Measurements from ENCODE around the gene PRPF19. TPM values are rescaled to one million over a fixed set of nuclear protein-coding genes. Genes with fewer than 3 reads are reported as not detected.

The PRPF19 gene
- total and polyA plus RNA-seq, 2 of the 13 experiments (the other 11 are each of a cell fraction or from before 2014, with no cell fraction given), result 27.4 to 91.1 TPM

- TF ChIP-seq, protein P1, sequence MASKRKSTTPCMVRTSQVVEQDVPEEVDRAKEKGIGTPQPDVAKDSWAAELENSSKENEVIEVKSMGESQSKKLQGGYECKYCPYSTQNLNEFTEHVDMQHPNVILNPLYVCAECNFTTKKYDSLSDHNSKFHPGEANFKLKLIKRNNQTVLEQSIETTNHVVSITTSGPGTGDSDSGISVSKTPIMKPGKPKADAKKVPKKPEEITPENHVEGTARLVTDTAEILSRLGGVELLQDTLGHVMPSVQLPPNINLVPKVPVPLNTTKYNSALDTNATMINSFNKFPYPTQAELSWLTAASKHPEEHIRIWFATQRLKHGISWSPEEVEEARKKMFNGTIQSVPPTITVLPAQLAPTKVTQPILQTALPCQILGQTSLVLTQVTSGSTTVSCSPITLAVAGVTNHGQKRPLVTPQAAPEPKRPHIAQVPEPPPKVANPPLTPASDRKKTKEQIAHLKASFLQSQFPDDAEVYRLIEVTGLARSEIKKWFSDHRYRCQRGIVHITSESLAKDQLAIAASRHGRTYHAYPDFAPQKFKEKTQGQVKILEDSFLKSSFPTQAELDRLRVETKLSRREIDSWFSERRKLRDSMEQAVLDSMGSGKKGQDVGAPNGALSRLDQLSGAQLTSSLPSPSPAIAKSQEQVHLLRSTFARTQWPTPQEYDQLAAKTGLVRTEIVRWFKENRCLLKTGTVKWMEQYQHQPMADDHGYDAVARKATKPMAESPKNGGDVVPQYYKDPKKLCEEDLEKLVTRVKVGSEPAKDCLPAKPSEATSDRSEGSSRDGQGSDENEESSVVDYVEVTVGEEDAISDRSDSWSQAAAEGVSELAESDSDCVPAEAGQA (IDR thresholded peaks at IDR 0.05; ENCODE audit: low read depth), result no peak
- TF ChIP-seq, protein P1 (CRISPR knock-in tag; IDR thresholded peaks at IDR 0.05; ENCODE audit: borderline replicate concordance), result no peak
- peak; percentile 86; the same call in 1 of the 2 replicates for TF ChIP-seq RXRA (CRISPR knock-in tag; IDR thresholded peaks at IDR 0.05)
- peak; percentile 100 for TF ChIP-seq ARID5B (CRISPR knock-in tag; IDR thresholded peaks at IDR 0.05)
- peak; percentile 92 for TF ChIP-seq ZNF605 (CRISPR knock-in tag; IDR thresholded peaks at IDR 0.05)
- TF ChIP-seq ZFP1 (CRISPR knock-in tag; IDR thresholded peaks at IDR 0.05), result peak; percentile 90
- no peak for TF ChIP-seq RBFOX2 (IDR thresholded peaks at IDR 0.05; ENCODE audit: low read depth, low read length)
- TF ChIP-seq ATF2 (CRISPR knock-in tag; IDR thresholded peaks at IDR 0.05), result peak; percentile 86; the same call in 1 of the 2 replicates
- TF ChIP-seq PHB2 (IDR thresholded peaks at IDR 0.05; ENCODE audit: partially characterized antibody), result no peak
- no peak for TF ChIP-seq PRDM4 (CRISPR knock-in tag; IDR thresholded peaks at IDR 0.05; ENCODE audit: borderline replicate concordance)
- no peak for TF ChIP-seq ATM (IDR thresholded peaks at IDR 0.05; ENCODE audit: borderline replicate concordance)
- no peak; the same call in 1 of the 2 replicates for TF ChIP-seq GMEB1 (CRISPR knock-in tag; IDR thresholded peaks at IDR 0.05; ENCODE audit: borderline replicate concordance)
- TF ChIP-seq PHF5A (CRISPR knock-in tag; IDR thresholded peaks at IDR 0.05; ENCODE audit: low read depth, unreplicated experiment), result no peak
Measured at GRCh38 chr11:60880643-60881282, 25.6 kb downstream of the PRPF19 start (continued).

Data from HepG2 (cell line).